MM.1S (cell line): ENCODE data around the gene DEDD.

ENCODE experiments used
- DNase-seq: peaks from one replicate; pipeline ENCODE4 v3.0.0-alpha.2; 2015
- H2AFZ ChIP-seq: fragments of 300-600 bp; sonication (generic); 2 replicates; pipeline ENCODE4 v1.6.0; 2016; ENCODE audit warnings: antibody characterized with exemption, low read length
- H3F3A ChIP-seq: fragments of 300-600 bp; sonication (generic); 2 replicates; pipeline ENCODE4 v1.6.1; 2016; ENCODE audit warnings: mild to moderate bottlenecking, antibody characterized with exemption, low read length, moderate library complexity, mixed read lengths; ENCODE audit not compliant: insufficient read depth
- H3K27ac ChIP-seq: fragments of 300-600 bp; sonication (generic); 2 replicates; pipeline ENCODE4 v1.5.1; 2016; ENCODE audit warnings: mild to moderate bottlenecking, low read length
- H3K27me3 ChIP-seq: fragments of 300-600 bp; sonication (generic); replicated peaks from 2 replicates; pipeline ENCODE4 v1.6.0; 2016; ENCODE audit warnings: low read length; ENCODE audit not compliant: insufficient read depth
- H3K36me3 ChIP-seq: fragments of 300-600 bp; sonication (generic); replicated peaks from 2 replicates; pipeline ENCODE4 v1.6.1; 2016; ENCODE audit warnings: mild to moderate bottlenecking, low read length, mixed read lengths; ENCODE audit not compliant: insufficient read depth
- H3K4me1 ChIP-seq: fragments of 300-600 bp; sonication (generic); 2 replicates; pipeline ENCODE4 v1.6.1; 2016; ENCODE audit warnings: low read length, mixed read lengths
- H3K4me2 ChIP-seq: fragments of 300-600 bp; sonication (generic); 2 replicates; pipeline ENCODE4 v1.6.0; 2016; ENCODE audit warnings: low read depth, low read length
- H3K4me3 ChIP-seq: fragments of 300-600 bp; sonication (generic); 2 replicates; pipeline ENCODE4 v1.5.1; 2016; ENCODE audit warnings: low read length, mixed read lengths
- H3K79me2 ChIP-seq: fragments of 300-600 bp; sonication (generic); 2 replicates; pipeline ENCODE4 v1.6.1; 2016; ENCODE audit warnings: mixed run types, low read length, mixed read lengths
- H3K9ac ChIP-seq: fragments of 300-600 bp; sonication (generic); 2 replicates; pipeline ENCODE4 v1.6.1; 2016; ENCODE audit warnings: low read length, mixed read lengths
- H3K9me2 ChIP-seq: fragments of 300-600 bp; sonication (generic); replicated peaks from 2 replicates; pipeline ENCODE4 v1.6.1; 2016; ENCODE audit warnings: mild to moderate bottlenecking, low read length, mixed read lengths; ENCODE audit not compliant: insufficient read depth
- H3K9me3 ChIP-seq: fragments of 300-600 bp; sonication (generic); replicated peaks from 2 replicates; pipeline ENCODE4 v1.6.1; 2016; ENCODE audit warnings: mild to moderate bottlenecking, low read length, mixed read lengths; ENCODE audit not compliant: insufficient read depth
- H4K20me1 ChIP-seq: fragments of 300-600 bp; sonication (generic); 2 replicates; pipeline ENCODE4 v1.6.1; 2016; ENCODE audit warnings: mild to moderate bottlenecking, low read length, moderate library complexity, mixed read lengths; ENCODE audit not compliant: insufficient read depth
- CTCF ChIP-seq: fragments of 300-600 bp; sonication (generic); IDR thresholded peaks from 2 replicates; pipeline ENCODE4 v1.5.1; 2016; ENCODE audit warnings: antibody characterized with exemption, low read length, mixed read lengths
- EZH2 ChIP-seq: fragments of 300-600 bp; sonication (generic); optimal IDR thresholded peaks from 2 replicates; pipeline ENCODE3; 2017; ENCODE audit warnings: low read depth, mild to moderate bottlenecking, antibody characterized with exemption, low read length, mixed read lengths
- EZH2phosphoT487 ChIP-seq: fragments of 300-600 bp; sonication (generic); IDR thresholded peaks from 2 replicates; pipeline ENCODE4 v1.6.1; 2018; ENCODE audit warnings: antibody characterized with exemption, low read length

DEDD gene

GRCh38 chr1:161176468-161177111, 44.1 kb upstream of the DEDD start:
- Histone ChIP-seq H3K36me3 (peaks cover 31% of the 10 kb centered on the region), H3K9me3 (no peaks in the 10 kb centered on the region), H3F3A (peaks cover 37% of the 10 kb centered on the region), H4K20me1 (0 out of 2 replicates have a peak, but pooled peaks cover 6% of the 10 kb centered on the region), H3K27ac (peak overlapping the region; percentile 91), H3K27me3 (no peaks in the 10 kb centered on the region), H3K9me2 (no peaks in the 10 kb centered on the region), H3K4me3 (peak overlapping the region; percentile 88), H3K4me2 (peak overlapping the region; percentile 97), H3K4me1 (peaks cover 49% of the 10 kb centered on the region), H3K79me2 (peaks cover 58% of the 10 kb centered on the region), H3K9ac (peak overlapping the region; percentile 87), H2AFZ (peak overlapping the region; percentile 46)
- TF ChIP-seq EZH2 (no peak), EZH2phosphoT487 (no peak), CTCF (no peak)
- DNase-seq = no peak

DNA sequence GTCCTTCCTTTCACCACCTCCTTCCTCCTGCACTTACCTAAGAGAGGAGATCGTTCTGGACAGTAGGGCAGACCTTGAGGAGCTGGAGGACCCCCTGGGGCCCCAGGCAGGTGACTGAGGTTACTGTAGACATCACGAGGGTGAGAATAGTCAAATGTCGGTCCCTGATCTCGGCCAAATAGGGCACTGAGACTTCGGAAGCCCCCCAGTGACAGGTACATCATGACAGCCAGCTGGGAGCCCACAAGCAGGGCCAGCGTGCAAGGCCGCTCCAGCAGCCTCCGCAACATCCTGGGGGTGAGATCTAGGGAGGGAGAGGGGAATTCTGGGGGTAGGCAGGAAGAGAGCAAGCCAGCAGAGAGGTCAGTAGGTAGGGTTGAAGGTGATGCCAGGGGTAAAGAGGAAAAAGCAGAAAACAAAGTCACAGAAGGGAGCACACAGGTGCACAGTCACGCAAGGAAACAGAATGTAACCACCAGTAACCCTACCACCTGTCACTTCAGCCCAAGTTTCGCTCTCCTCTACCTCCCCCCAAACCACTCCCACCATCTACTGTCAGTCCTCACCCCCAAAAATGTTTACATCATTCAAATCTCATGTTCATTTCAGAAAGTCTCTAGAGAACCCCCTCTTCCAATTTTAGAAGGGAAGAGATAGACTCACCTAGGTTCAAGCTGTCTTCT, 43.4 kb upstream of the DEDD start:
- Histone ChIP-seq H3F3A (peaks cover 42% of the 10 kb centered on the region), H3K4me3 (peak overlapping the region; percentile 88), H3K79me2 (peaks cover 62% of the 10 kb centered on the region), H3K9ac (peak overlapping the region; percentile 87), H4K20me1 (0 out of 2 replicates have a peak, but pooled peaks cover 6% of the 10 kb centered on the region), H3K36me3 (peaks cover 38% of the 10 kb centered on the region), H3K4me2 (peak overlapping the region; percentile 97), H3K9me3 (no peaks in the 10 kb centered on the region), H3K4me1 (peaks cover 44% of the 10 kb centered on the region), H3K9me2 (no peaks in the 10 kb centered on the region), H2AFZ (no peak overlapping the region), H3K27ac (peak overlapping the region; percentile 91), H3K27me3 (no peaks in the 10 kb centered on the region)
- peak; percentile 93 for DNase-seq
- TF ChIP-seq CTCF = no peak
- no peak for TF ChIP-seq EZH2
- no peak for TF ChIP-seq EZH2phosphoT487

DNA sequence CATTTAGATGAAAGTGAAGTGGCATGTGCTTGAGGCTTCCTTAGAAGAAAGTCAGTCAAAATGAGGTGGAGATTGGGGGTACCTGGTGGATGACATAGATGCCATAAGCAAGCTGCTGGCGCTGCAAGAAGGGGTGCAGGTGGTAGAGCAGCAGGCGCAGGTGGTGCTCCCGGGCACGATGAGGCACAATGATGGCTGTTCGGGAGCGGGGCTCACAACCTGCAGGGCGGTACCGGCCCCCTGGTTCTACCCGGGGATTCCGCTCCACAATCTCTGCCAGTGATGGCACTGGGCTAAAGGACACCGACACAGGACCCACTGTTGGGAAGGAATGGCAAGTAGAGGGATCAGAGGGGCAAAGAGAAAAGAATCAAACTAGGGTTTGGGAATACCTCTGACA, 42.4 kb upstream of the DEDD start:
- TF ChIP-seq EZH2phosphoT487 = no peak
- TF ChIP-seq EZH2 = no peak
- no peak for TF ChIP-seq CTCF
- DNase-seq = no peak
- peak overlapping the region; percentile 97 for H3K4me2 ChIP-seq
- H3K9me3 ChIP-seq = no peaks in the 10 kb centered on the region
- peak overlapping the region; percentile 88 for H3K4me3 ChIP-seq
- H3F3A ChIP-seq = peaks cover 48% of the 10 kb centered on the region
- H2AFZ ChIP-seq = no peak overlapping the region
- peaks cover 39% of the 10 kb centered on the region for H3K4me1 ChIP-seq
- H3K27me3 ChIP-seq = no peaks in the 10 kb centered on the region
- H4K20me1 ChIP-seq = 0 out of 2 replicates have a peak, but pooled peaks cover 6% of the 10 kb centered on the region
- peaks cover 62% of the 10 kb centered on the region for H3K79me2 ChIP-seq
- peak overlapping the region; percentile 87; the same call in 1 of the 2 replicates for H3K9ac ChIP-seq
- H3K36me3 ChIP-seq = peaks cover 43% of the 10 kb centered on the region
- no peaks in the 10 kb centered on the region for H3K9me2 ChIP-seq
- peak overlapping the region; percentile 91; the same call in 1 of the 2 replicates for H3K27ac ChIP-seq
